ENCODE data around the gene ARHGAP40.
A peak's percentile ranks its signal among the peaks of the same experiment; 100 is the strongest.

Gene ARHGAP40

DNA sequence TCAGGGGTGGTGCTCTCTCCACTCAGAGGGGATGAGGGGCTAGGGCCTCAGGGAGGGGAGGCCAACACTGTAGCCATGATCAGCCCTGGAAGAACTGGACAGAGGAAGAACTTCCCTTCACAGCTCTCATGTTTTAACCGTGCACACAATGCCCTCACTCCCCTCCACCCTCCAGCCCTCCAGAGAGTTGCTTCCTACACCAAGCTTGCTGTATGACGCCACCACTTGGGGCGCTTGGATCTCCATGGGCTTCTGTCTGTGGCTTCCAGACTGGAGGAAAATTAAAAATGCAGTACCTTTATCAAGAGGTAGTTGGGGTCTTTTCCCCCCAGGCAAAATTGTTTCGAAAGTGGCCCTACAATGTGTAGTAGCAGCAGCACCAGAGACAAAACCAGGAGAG, 48.4 kb downstream of the ARHGAP40 start:
- no peak for DNase-seq (ENCODE audit: low read depth)
- H3K4me3 ChIP-seq (ENCODE audit: low read depth, low read length): no peak overlapping the region
- TF ChIP-seq, protein P1, sequence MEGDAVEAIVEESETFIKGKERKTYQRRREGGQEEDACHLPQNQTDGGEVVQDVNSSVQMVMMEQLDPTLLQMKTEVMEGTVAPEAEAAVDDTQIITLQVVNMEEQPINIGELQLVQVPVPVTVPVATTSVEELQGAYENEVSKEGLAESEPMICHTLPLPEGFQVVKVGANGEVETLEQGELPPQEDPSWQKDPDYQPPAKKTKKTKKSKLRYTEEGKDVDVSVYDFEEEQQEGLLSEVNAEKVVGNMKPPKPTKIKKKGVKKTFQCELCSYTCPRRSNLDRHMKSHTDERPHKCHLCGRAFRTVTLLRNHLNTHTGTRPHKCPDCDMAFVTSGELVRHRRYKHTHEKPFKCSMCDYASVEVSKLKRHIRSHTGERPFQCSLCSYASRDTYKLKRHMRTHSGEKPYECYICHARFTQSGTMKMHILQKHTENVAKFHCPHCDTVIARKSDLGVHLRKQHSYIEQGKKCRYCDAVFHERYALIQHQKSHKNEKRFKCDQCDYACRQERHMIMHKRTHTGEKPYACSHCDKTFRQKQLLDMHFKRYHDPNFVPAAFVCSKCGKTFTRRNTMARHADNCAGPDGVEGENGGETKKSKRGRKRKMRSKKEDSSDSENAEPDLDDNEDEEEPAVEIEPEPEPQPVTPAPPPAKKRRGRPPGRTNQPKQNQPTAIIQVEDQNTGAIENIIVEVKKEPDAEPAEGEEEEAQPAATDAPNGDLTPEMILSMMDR (IDR thresholded peaks at IDR 0.05; ENCODE audit: insufficient read depth, low read depth, low read length, missing control alignments): no peak

DNA sequence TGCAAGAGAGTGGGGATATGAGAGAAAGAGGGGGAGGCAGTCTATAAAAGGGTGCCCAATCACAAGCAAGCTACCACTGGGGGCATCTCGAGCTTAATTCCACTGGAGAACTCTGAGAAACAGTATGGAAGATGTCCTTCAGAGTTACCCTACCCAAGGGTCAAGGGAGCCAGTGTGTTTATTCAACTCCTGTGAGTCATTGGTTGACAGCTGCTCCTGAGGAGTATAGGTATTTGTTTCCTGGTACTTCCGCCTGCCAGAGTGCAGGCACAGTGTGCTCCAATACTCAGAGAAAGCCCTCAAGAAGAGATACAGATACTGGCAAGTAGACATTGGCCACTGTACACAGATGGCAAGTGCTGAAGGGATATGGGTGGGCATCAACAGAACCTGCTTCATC, 49.5 kb downstream of the ARHGAP40 start:
- TF ChIP-seq, protein P1 (IDR thresholded peaks at IDR 0.05; ENCODE audit: insufficient read depth, low read depth, low read length, missing control alignments): no peak
- no peak for DNase-seq (ENCODE audit: low read depth)
- H3K4me3 ChIP-seq (ENCODE audit: low read depth, low read length): no peak overlapping the region

DNA sequence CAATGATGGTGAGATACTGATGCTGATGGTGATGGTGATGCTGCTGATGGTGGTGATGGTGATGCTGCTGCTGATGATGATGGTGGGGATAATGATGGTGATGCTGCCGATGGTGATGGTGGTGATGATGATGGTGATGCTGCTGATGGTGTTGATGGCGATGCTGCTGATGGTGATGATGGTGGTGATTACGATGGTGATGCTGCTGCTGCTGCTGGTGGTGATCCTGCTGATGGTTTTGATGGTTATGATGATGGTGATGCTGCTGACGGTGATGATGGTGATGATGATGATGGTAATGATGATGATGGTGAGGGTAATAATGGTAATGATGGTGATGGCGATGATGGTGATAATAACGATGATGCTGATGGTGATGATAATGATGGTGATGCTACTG, 50.0 kb downstream of the ARHGAP40 start:
- TF ChIP-seq, protein P1 (IDR thresholded peaks at IDR 0.05; ENCODE audit: insufficient read depth, low read depth, low read length, missing control alignments): no peak
- DNase-seq (ENCODE audit: low read depth): no peak
- no peak overlapping the region for H3K4me3 ChIP-seq (ENCODE audit: low read depth, low read length)

DNA sequence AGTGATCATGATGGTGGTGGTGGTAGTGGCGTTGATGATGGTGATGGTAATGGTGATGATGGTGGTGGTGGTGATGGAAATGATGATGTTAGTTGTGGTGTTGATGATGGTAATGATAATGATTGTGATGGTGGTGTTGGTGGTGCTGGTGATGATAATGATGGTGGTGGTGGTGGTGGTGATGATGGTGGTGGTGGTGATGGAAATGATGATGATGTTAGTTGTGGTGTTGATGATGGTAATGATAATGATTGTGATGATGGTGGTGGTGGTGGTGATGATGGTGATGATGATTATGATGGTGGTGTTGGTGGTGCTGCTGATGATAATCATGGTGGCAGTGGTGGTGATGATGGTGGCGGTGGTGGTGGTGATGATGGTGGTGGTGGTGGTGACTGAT, 51.4 kb downstream of the ARHGAP40 start:
- no peak overlapping the region for H3K4me3 ChIP-seq (ENCODE audit: low read depth, low read length)
- TF ChIP-seq, protein P1 (IDR thresholded peaks at IDR 0.05; ENCODE audit: insufficient read depth, low read depth, low read length, missing control alignments): no peak
- no peak for DNase-seq (ENCODE audit: low read depth)

DNA sequence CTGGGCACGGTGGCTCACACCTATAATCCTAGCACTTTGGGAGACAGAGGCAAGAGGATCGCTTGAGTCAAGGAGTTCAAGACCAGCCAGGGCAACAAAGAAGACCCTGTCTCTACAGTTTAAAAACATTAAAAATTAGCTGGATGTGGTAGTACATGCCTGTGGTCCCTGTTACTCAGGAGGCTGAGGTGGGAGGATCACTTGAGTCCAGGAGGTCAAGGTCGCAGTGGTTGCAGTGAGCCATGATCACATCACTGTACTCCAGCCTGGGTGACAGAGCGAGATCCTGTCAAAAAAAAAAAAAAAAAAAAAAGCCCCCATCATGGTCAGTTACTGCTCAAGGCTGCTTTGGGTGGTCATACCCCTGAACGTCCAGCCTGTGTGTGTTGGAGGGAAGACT, 55.8 kb downstream of the ARHGAP40 start:
- DNase-seq (ENCODE audit: low read depth): no peak
- TF ChIP-seq, protein P1 (IDR thresholded peaks at IDR 0.05; ENCODE audit: insufficient read depth, low read depth, low read length, missing control alignments): no peak
- H3K4me3 ChIP-seq (ENCODE audit: low read depth, low read length): no peak overlapping the region

DNA sequence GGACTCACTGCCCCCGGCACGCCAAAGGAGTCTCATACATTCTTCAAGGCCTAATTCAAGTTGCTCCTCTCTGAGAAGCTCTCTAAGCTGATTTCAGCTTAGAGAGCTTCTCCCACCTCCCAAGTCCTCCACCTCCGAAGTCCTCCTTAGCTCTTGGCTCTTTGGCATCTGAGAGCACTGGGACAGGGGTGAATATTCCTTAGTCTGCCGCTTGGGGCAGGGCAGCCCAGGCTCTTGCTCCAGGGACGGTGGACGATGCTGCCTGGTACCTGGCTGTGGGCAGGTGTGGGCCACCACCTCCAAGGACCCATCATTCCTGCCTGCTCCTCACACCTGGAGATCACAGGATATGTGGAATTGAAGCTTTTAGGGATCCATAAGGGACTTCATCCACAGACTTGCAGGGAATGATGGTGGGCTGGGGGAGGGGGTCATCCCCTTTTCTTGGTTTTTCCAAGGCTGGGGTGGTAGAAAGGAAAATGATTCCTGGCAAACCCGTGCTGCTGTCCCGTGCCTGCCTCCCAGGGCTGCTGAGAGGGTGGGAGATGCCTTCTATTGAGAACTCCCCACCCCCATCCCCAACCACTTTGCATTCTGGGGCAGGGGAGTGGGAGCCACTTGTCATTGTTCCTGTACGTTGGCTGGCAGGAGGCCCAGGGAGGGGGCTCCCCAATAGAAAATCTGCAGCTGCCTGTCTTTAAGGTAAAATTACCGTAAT, 57.4 kb downstream of the ARHGAP40 start:
- H3K4me3 ChIP-seq (ENCODE audit: low read depth, low read length): no peak overlapping the region
- TF ChIP-seq, protein P1 (IDR thresholded peaks at IDR 0.05; ENCODE audit: insufficient read depth, low read depth, low read length, missing control alignments): peak; percentile 74
- peak; percentile 33 for DNase-seq (ENCODE audit: low read depth)

DNA sequence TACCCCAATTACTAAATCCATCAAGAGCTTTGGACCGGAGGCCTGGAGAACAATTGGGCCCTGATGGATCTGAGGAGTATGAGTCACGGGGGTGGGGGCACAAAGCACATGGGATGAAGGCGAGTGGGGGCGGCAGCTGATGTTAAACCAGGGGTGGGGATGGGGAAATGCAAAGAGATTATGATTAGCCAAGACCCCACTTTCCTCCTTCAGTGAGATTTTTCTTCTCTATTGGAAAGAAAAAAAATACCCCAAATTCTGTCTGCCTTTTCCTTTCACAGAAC, 57.9 kb downstream of the ARHGAP40 start:
- TF ChIP-seq, protein P1 (IDR thresholded peaks at IDR 0.05; ENCODE audit: insufficient read depth, low read depth, low read length, missing control alignments): no peak
- H3K4me3 ChIP-seq (ENCODE audit: low read depth, low read length): no peak overlapping the region
- no peak for DNase-seq (ENCODE audit: low read depth)
